ENCODE data around the gene MARVELD1.

DNA sequence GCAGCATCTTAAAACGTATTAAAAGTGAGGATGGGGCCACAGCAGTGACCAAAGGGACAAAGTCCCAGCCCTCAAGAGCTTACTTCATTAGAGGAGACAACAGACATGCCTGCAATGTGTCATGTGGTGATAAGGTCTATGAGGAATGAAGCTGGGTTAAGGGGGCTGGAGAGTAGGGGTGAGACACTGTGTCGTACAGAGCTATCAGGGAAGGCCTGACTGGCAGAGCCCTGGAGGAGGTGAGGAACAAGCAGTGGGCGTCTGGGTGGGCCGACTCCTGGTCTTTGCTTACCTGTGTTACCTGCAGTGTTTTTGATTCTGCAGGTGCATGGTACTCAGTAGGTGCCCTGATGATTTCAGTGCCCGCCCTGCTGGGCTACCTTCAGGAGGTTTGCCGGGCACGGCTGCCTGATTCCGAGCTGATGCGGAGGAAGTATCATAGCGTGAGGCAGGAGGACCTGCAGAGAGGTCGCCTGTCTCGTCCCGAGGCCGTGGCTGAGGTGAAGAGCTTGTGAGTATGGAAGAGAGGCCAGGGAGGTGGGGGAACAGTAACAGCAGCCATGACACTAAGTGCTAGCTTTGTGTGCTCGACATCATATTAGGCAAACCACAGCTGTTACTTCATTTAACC, 31.0 kb downstream of the MARVELD1 start:
- TF ChIP-seq, protein P1, sequence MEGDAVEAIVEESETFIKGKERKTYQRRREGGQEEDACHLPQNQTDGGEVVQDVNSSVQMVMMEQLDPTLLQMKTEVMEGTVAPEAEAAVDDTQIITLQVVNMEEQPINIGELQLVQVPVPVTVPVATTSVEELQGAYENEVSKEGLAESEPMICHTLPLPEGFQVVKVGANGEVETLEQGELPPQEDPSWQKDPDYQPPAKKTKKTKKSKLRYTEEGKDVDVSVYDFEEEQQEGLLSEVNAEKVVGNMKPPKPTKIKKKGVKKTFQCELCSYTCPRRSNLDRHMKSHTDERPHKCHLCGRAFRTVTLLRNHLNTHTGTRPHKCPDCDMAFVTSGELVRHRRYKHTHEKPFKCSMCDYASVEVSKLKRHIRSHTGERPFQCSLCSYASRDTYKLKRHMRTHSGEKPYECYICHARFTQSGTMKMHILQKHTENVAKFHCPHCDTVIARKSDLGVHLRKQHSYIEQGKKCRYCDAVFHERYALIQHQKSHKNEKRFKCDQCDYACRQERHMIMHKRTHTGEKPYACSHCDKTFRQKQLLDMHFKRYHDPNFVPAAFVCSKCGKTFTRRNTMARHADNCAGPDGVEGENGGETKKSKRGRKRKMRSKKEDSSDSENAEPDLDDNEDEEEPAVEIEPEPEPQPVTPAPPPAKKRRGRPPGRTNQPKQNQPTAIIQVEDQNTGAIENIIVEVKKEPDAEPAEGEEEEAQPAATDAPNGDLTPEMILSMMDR (conservative IDR thresholded peaks at IDR 0.05) = no peak
- no peak for TF ChIP-seq EZH2 (IDR thresholded peaks at IDR 0.05; ENCODE audit: low read depth)

Measured in PC-9 (cell line).